ENCODE results near the gene MIF4GD.
"Not testable (repeated sequence)": the region's sequence is repeated elsewhere in the genome, so short reads cannot be mapped to it uniquely, and the experiment has no call there.

Gene MIF4GD

DNA sequence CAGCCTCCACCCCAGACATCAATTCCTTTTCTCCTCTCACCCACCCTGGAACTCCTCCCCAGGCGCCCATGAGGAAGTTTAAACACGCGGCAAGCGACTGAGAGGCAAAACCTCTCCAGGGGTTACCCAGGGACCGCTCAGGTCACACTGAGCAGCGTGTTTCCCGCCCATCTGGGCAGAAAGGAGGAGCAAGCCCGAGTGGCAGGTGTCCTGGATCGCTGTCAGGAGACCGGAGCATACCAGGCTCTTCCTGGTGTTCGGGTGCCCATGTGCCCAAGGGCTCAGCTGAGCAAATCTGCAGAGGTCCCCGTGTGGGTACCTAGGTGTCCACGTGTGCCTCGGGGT is 17.7 kb upstream of the MIF4GD start:
- peak in 1 of 3 donors; percentile 9 for DNase-seq (ENCODE audit: low read depth in 3 of 3, low spot score in 1 of 3)

DNA sequence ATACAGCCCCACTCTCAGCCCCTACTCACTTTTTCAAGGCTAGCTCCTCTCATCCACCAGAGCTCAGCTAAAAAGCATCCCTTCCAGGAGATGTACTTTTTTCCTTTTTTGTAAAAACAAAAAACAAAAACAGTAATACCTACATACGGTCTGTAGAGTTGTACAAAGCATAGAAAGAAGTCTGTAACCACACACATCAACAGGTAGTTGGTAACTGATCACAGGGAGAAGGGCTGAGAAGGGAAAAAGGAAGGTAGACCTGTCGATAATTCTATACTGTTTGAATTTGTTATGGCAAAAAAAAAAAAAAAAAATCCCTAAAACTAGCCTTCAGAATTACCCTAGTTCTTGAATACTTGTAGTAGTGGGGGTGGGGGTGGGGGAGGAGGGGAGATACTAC is 17.3 kb upstream of the MIF4GD start:
- no peak for DNase-seq (ENCODE audit: low read depth in 3 of 3, low spot score in 1 of 3)

DNA sequence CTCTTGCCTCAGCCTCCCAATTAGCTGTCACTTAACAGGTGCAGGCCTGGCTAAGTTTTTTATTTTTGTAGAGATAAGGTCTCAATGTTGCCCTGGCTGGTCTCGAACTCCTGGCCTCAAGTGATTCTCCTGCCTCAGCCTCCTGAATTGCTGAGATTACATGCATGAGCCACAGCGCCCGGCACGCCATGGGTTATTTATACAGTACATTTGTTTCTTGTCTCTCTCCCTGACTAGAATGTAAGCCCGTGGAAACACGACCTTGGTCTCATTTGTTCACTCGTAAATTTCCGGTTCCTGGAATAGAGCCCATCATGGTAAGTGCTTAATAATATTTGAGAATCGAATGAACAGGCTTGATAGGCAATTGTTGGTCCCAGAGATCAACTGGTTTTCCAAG is 16.2 kb upstream of the MIF4GD start:
- DNase-seq (ENCODE audit: low read depth in 3 of 3, low spot score in 1 of 3) = no peak

- no peak for DNase-seq (ENCODE audit: low read depth in 3 of 3, low spot score in 1 of 3)
These were observed 14.1 kb upstream of the MIF4GD start for GRCh38 chr17:75285123-75285522.

DNA sequence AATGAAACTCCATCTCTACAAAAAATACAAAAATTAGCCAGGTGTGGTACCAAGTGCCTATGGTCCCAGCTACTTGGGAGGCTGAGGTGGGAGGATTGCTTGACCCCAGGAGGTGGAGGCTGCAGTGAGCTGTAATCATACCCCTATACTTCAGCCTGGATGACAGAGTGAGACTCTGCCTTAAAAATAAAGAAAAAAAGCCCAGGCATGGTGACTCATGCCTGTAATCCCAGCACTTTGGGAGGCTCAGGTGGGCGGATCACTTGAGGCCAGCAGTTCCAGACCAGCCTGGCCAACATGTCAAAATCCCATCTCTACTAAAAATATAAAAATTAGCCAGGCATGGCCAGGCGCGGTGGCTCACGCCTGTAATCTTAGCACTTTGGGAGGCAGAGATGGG is 9.2 kb upstream of the MIF4GD start:
- not testable (repeated sequence) for DNase-seq (ENCODE audit: low read depth in 3 of 3, low spot score in 1 of 3)

- no peak for DNase-seq (ENCODE audit: low read depth in 3 of 3, low spot score in 1 of 3)
These were observed 6.6 kb upstream of the MIF4GD start for GRCh38 chr17:75277664-75278071.

DNA sequence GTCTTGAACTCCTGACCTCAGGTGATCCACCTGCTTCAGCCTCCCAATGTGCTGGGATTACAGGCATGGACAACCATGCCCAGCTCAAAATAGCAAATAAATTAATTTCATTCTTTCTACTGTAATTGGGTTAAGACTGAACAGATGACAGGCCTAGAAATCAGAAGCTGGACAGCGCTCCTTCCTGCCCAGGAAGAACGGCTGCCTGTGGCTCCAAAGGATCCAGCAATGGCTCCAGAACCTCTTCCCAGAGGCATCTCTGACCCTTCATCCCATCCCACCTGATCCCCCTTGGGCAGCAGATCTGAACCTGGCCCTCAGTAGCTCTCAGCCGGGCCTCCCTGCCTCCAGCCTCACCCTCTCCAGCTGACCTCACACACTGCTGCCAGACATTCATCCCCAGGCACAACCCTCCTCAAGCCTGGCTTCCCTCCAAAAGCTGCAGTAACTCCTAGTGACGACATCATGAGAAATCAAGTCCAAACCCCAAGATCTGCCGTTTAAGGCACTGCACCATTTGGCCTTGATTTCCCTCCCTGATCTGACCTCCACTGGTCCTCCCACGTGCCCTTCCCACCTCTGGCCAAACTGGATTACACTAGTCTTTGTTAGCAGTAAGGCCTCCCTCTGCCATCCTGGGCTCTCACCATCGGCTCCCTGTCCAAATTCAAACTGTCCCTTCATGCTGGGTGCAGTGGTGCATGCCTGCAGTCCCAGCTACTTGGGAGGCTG is 3.1 kb upstream of the MIF4GD start:
- DNase-seq (ENCODE audit: low read depth in 3 of 3, low spot score in 1 of 3) = no peak

- no peak for DNase-seq (ENCODE audit: low read depth in 3 of 3, low spot score in 1 of 3)
These were observed 1.8 kb upstream of the MIF4GD start for GRCh38 chr17:75272848-75273184.

DNA sequence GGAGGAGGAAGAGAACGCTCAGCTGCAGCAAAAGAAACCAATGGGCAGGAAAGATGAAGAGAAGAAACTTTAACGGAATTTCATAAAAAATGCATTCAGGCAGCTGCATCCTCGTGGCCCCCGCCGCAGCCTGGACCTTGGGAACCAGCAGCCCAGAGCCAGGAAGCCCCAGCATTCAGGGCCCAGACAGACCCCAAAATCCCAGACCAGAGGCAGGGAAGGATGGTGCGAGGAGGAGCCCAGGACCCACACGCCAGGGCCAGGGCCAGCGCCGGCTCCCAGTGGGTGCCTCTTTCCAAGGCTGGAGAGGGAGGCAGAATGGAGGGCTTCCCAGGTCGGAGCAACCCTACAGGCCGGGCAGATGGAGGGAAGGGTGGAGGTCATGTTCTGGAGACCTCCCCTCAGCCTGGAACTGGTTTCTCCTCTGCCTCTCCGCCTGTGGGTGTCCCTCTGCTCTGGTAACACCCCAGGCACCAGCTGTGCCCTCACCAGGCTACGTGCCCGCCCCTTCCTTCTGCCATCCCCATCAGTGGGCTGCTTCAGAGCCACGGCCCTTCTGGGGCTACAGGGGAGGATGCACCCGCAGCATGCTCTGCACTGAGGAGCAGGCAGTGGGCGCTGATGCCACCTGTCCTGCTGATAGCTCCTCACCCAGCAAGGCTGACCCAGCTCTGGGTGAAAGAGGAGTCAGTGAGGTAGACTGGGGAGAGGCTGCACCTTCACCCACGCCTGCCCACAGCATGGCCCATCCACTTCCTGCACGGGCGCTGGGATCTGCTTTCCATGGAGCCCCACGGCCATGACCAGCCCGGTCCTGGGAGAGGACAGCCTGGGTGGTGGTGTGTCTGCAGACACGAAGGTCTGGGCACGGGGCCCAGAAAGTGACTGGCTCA is 1.2 kb upstream of the MIF4GD start:
- no peak for DNase-seq (ENCODE audit: low read depth in 3 of 3, low spot score in 1 of 3)

- DNase-seq (ENCODE audit: low read depth in 3 of 3, low spot score in 1 of 3) = peak; percentile 73 to 88 (median 85)
These were observed 363 bp upstream of the MIF4GD start for GRCh38 chr17:75271233-75271954.

DNA sequence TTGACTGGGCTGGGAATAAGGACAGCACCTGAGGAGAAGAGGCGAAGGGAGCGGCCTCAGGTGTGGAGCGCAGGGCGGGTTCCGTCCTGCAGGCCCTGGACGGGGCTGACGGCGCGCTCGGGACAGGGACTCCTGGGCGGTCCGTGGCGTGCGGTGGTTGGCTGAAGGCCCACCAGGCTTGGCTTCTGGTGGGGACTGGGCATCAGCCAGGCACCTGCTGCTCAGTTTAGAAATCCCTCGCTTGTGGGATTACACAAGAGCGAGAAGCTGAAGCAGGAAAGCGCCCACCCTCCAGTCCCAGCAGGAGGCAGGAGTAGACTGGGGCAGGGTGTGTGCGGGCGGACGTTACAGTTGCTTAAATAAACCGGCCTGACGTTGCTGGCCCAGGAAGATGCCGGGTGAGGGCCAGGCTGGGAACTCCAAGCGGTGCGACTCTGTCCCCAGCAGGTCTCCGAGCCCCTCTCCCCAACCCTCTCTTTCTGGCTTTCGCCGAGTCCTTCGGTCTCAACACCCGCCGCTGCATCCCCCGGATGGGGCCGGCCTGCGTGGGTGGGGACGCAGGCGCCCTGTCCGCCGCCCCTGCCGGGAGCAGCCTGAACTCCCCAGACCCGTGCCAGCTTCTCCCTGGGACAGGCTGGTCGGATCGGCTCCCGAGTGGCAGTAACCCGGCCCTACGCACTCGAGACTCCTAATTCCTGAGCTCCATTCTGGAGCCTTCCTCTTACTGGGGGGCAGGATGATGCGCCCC is 639 bp downstream of the MIF4GD start:
- DNase-seq (ENCODE audit: low read depth in 3 of 3, low spot score in 1 of 3) = peak in 2 of 3 donors; percentile 10 to 49

GRCh38 chr17:75269844-75270217 is 1.2 kb downstream of the MIF4GD start:
- DNase-seq (ENCODE audit: low read depth in 3 of 3, low spot score in 1 of 3) = no peak

DNA sequence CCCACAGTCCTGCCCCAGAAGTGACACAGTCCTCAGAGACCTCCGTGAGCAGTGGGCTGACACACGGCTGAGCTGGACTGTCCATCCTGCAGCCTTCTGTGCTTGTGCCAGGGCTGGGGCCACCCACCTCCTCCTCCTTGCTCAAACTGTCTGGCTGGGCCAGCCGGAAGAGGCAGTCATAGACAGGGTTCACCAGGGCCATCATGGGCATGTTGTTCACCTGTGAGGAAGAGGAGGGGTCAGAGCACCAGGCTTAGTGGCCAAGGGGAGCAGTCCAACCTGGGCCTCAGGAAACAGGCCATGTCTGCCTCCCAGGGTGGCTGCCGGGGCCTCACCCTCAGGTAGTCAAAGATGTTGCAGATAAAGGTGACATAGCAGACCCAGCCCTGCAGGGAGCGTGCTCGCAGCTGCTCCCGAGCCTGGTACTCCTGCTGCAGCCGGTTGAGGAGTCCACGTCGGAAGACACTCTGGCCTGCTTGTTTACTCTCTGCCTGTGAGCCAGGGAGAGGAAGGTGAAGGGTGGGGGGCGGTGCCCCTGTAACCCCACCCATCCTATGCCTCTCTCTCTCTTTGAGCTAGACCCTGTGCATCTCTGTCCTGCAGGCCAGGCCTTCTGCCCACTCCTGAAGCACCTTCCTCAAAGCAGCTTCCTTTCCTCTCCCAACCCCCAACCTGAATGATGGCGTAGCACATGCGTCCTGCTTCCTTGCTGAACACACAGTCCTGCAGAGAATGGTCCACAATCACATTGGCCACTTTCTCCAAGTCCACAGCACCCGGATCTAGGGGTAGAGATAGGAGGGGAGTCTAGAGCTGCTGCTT is 3.4 kb downstream of the MIF4GD start:
- DNase-seq (ENCODE audit: low read depth in 3 of 3, low spot score in 1 of 3) = no peak

DNA sequence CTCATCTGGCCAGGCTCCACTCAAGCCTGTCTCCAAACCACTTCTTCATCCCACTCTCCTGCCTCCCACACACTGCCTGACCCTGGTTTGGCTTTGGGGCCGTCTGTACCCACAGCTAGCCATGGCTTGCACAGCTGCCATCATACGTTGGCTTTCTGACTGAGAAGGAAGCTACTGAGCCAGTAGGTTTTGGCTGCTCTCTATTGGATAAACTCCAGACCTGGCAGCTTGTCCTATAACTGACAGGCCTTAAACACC is 3.9 kb downstream of the MIF4GD start:
- DNase-seq (ENCODE audit: low read depth in 3 of 3, low spot score in 1 of 3) = no peak

- DNase-seq (ENCODE audit: low read depth in 3 of 3, low spot score in 1 of 3) = no peak
These were observed 4.5 kb downstream of the MIF4GD start for GRCh38 chr17:75266316-75267152.

- DNase-seq (ENCODE audit: low read depth in 3 of 3, low spot score in 1 of 3) = no peak
These were observed 5.3 kb downstream of the MIF4GD start for GRCh38 chr17:75265614-75266315.

GRCh38 chr17:75263055-75263454 is 8.0 kb downstream of the MIF4GD start:
- no peak for DNase-seq (ENCODE audit: low read depth in 3 of 3, low spot score in 1 of 3)

GRCh38 chr17:75262112-75262606 is 8.9 kb downstream of the MIF4GD start:
- DNase-seq (ENCODE audit: low read depth in 3 of 3, low spot score in 1 of 3) = no peak

Measured in stimulated activated CD4-positive, alpha-beta T cell treated with anti-CD3 and anti-CD28 coated beads, TNF-alpha, amount 100 ng/mL, for 1 hour (primary cell).